Mucosa of rectum (tissue), 2 donors: ENCODE measurements around the gene RRM2.
"Not testable (repeated sequence)": the region's sequence is repeated elsewhere in the genome, so short reads cannot be mapped to it uniquely, and the experiment has no call there.

Experiments
- H3K27ac ChIP-seq, 2 donors: one replicate each; pipeline ENCODE4 v1.7.0; 2013; ENCODE audit warnings: inconsistent platforms in 2 of 2, low read depth in 2 of 2, low read length in 2 of 2
- H3K27me3 ChIP-seq, 2 donors: one replicate each; pipeline ENCODE4 v1.7.0; 2013; ENCODE audit warnings: low read length in 2 of 2; ENCODE audit not compliant: control insufficient read depth in 2 of 2, insufficient read depth in 2 of 2
- H3K36me3 ChIP-seq, 2 donors: one replicate each; pipeline ENCODE4 v1.7.0; 2013; ENCODE audit warnings: low read length in 2 of 2; ENCODE audit not compliant: control insufficient read depth in 2 of 2, insufficient read depth in 2 of 2
- H3K4me1 ChIP-seq, 2 donors: one replicate each; pipeline ENCODE4 v1.7.0; 2013; ENCODE audit warnings: low read length in 2 of 2, mild to moderate bottlenecking in 1 of 2; ENCODE audit not compliant: control insufficient read depth in 2 of 2, insufficient read depth in 2 of 2
- H3K4me3 ChIP-seq, 2 donors: one replicate each; pipeline ENCODE4 v1.7.0; 2013; ENCODE audit warnings: low read length in 2 of 2
- H3K9ac ChIP-seq, 2 donors: one replicate each; pipeline ENCODE4 v1.7.0; 2013; ENCODE audit warnings: low read length in 2 of 2, low read depth in 1 of 2, mild to moderate bottlenecking in 1 of 2
- H3K9me3 ChIP-seq, 2 donors: one replicate each; pipeline ENCODE4 v1.7.0; 2013; ENCODE audit warnings: low read length in 2 of 2; ENCODE audit not compliant: control insufficient read depth in 2 of 2
- donor health status: healthy.
- donor health status: Normal muscosa, but diverticular disease.

Gene RRM2

GRCh38 chr2:10140841-10141610 is 18.5 kb downstream of the RRM2 start:
- H3K9ac ChIP-seq = no peak overlapping the region

GRCh38 chr2:10141736-10142639 is 19.4 kb downstream of the RRM2 start:
- Histone ChIP-seq H3K36me3 (no peaks in the 10 kb centered on the region), H3K9ac (no peak overlapping the region), H3K27ac (no peak overlapping the region), H3K9me3 (no peaks in the 10 kb centered on the region), H3K4me1 (peaks cover 0 to 3% of the 10 kb centered on the region in 2 donors), H3K4me3 (no peak overlapping the region), H3K27me3 (no peaks in the 10 kb centered on the region)

More at GRCh38 chr2:10140841-10141610, 18.5 kb downstream of the RRM2 start:
- Histone ChIP-seq H3K9me3 (no peaks in the 10 kb centered on the region), H3K36me3 (no peaks in the 10 kb centered on the region), H3K4me1 (peaks cover 0 to 3% of the 10 kb centered on the region in 2 donors), H3K27me3 (no peaks in the 10 kb centered on the region), H3K27ac (no peak overlapping the region), H3K4me3 (no peak overlapping the region)

- Histone ChIP-seq H3K4me3 (no peak overlapping the region), H3K4me1 (peaks cover 0 to 3% of the 10 kb centered on the region in 2 donors), H3K27ac (no peak overlapping the region), H3K27me3 (no peaks in the 10 kb centered on the region), H3K36me3 (no peaks in the 10 kb centered on the region), H3K9ac (no peak overlapping the region), H3K9me3 (no peaks in the 10 kb centered on the region)
Measured at GRCh38 chr2:10142640-10142965, 20.1 kb downstream of the RRM2 start.

- no peak overlapping the region for H3K9ac ChIP-seq
- H3K9me3 ChIP-seq = no peaks in the 10 kb centered on the region
- no peaks in the 10 kb centered on the region for H3K36me3 ChIP-seq
- no peak overlapping the region for H3K4me3 ChIP-seq
- no peaks in the 10 kb centered on the region for H3K27me3 ChIP-seq
- H3K27ac ChIP-seq = peak overlapping the region; percentile 42 to 43
- peaks cover 0 to 3% of the 10 kb centered on the region in 2 donors for H3K4me1 ChIP-seq
Measured at GRCh38 chr2:10144771-10145518, 22.4 kb downstream of the RRM2 start.

GRCh38 chr2:10145519-10146357 is 23.2 kb downstream of the RRM2 start:
- no peak overlapping the region for H3K27ac ChIP-seq
- H3K4me1 ChIP-seq = peaks cover 0 to 3% of the 10 kb centered on the region in 2 donors
- no peaks in the 10 kb centered on the region for H3K9me3 ChIP-seq
- no peak overlapping the region for H3K9ac ChIP-seq
- no peaks in the 10 kb centered on the region for H3K27me3 ChIP-seq
- H3K36me3 ChIP-seq = no peaks in the 10 kb centered on the region
- H3K4me3 ChIP-seq = no peak overlapping the region

GRCh38 chr2:10146366-10147005 is 23.9 kb downstream of the RRM2 start:
- no peak overlapping the region for H3K4me3 ChIP-seq
- H3K36me3 ChIP-seq = no peaks in the 10 kb centered on the region
- H3K9me3 ChIP-seq = no peaks in the 10 kb centered on the region
- H3K4me1 ChIP-seq = peaks cover 0 to 3% of the 10 kb centered on the region in 2 donors
- no peaks in the 10 kb centered on the region for H3K27me3 ChIP-seq
- no peak overlapping the region for H3K9ac ChIP-seq
- no peak overlapping the region for H3K27ac ChIP-seq

GRCh38 chr2:10147050-10147660 is 24.6 kb downstream of the RRM2 start:
- H3K9ac ChIP-seq, H3K9me3 ChIP-seq, H3K4me3 ChIP-seq, H3K36me3 ChIP-seq, H3K4me1 ChIP-seq, H3K27ac ChIP-seq, H3K27me3 ChIP-seq: not testable (repeated sequence)

- Histone ChIP-seq H3K27me3 (no peaks in the 10 kb centered on the region), H3K9ac (no peak overlapping the region), H3K27ac (no peak overlapping the region), H3K4me3 (no peak overlapping the region), H3K4me1 (no peaks in the 10 kb centered on the region), H3K9me3 (no peaks in the 10 kb centered on the region), H3K36me3 (no peaks in the 10 kb centered on the region)
Measured at GRCh38 chr2:10148268-10148667, 25.7 kb downstream of the RRM2 start.

GRCh38 chr2:10149635-10150034 is 27.1 kb downstream of the RRM2 start:
- Histone ChIP-seq H3K36me3 (no peaks in the 10 kb centered on the region), H3K27ac (peak overlapping the region in 1 of 2 donors; percentile 44), H3K9ac (no peak overlapping the region), H3K9me3 (no peaks in the 10 kb centered on the region), H3K27me3 (no peaks in the 10 kb centered on the region), H3K4me3 (no peak overlapping the region), H3K4me1 (no peaks in the 10 kb centered on the region)
